ENCODE data around the gene ADCY2. TPM values are rescaled to one million over a fixed set of nuclear protein-coding genes. Genes with fewer than 3 reads are reported as not detected.
A peak's percentile ranks its signal among the peaks of the same experiment; 100 is the strongest.

Gene ADCY2
- total and polyA plus RNA-seq, 5 donors: 0.20 to 1.5 (median 0.45) TPM

- intact Hi-C loops (cut with DNase I): no loop called here
- no peak for ATAC-seq
These were observed 19.1 kb upstream of the ADCY2 start for GRCh38 chr5:7376871-7377270.

GRCh38 chr5:7377761-7378160, 18.2 kb upstream of the ADCY2 start:
- Histone ChIP-seq H3K4me3 (ENCODE audit: low read length) (no peak overlapping the region), H3K9me3 (ENCODE audit: control insufficient read depth, low read length) (peaks cover 2% of the 10 kb centered on the region), H3K27ac (ENCODE audit: low read length) (no peak overlapping the region), H3K27me3 (ENCODE audit: control insufficient read depth, insufficient read depth) (no peaks in the 10 kb centered on the region), H3K4me1 (ENCODE audit: control insufficient read depth, insufficient read depth, low read length) (no peaks in the 10 kb centered on the region)
- no peak for ATAC-seq
- intact Hi-C loops (cut with DNase I): no loop called here
- no peak for DNase-seq
- WGBS: 52% methylated on average over 2 of the region's 2 CpGs

More at GRCh38 chr5:7376871-7377270, 19.1 kb upstream of the ADCY2 start:
- no peak overlapping the region for H3K27ac ChIP-seq (ENCODE audit: low read length)
- H3K4me1 ChIP-seq (ENCODE audit: control insufficient read depth, insufficient read depth, low read length): no peaks in the 10 kb centered on the region
- DNase-seq: no peak
- WGBS: 71% methylated on average over 3 of the region's 3 CpGs
- H3K27me3 ChIP-seq (ENCODE audit: control insufficient read depth, insufficient read depth): no peaks in the 10 kb centered on the region
- no peak overlapping the region for H3K4me3 ChIP-seq (ENCODE audit: low read length)
- peaks cover 2% of the 10 kb centered on the region for H3K9me3 ChIP-seq (ENCODE audit: control insufficient read depth, low read length)

- ATAC-seq (no peak), DNase-seq (no peak)
- WGBS: 74% methylated on average over 2 of the region's 2 CpGs
- Histone ChIP-seq H3K4me1 (ENCODE audit: control insufficient read depth, insufficient read depth, low read length) (no peaks in the 10 kb centered on the region), H3K9me3 (ENCODE audit: control insufficient read depth, low read length) (peaks cover 3% of the 10 kb centered on the region), H3K4me3 (ENCODE audit: low read length) (no peak overlapping the region), H3K27ac (ENCODE audit: low read length) (no peak overlapping the region), H3K27me3 (ENCODE audit: control insufficient read depth, insufficient read depth) (peaks cover 5% of the 10 kb centered on the region)
- intact Hi-C loops (cut with DNase I): no loop called here
These were observed 13.3 kb upstream of the ADCY2 start for GRCh38 chr5:7382588-7382987.

GRCh38 chr5:7385681-7386080, 10.3 kb upstream of the ADCY2 start:
- no peak overlapping the region for H3K27ac ChIP-seq (ENCODE audit: low read length)
- no peak for ATAC-seq
- H3K9me3 ChIP-seq (ENCODE audit: control insufficient read depth, low read length): peaks cover 3% of the 10 kb centered on the region
- H3K4me3 ChIP-seq (ENCODE audit: low read length): no peak overlapping the region
- H3K27me3 ChIP-seq (ENCODE audit: control insufficient read depth, insufficient read depth): peaks cover 5% of the 10 kb centered on the region
- intact Hi-C loops (cut with DNase I): no loop called here
- no peaks in the 10 kb centered on the region for H3K4me1 ChIP-seq (ENCODE audit: control insufficient read depth, insufficient read depth, low read length)
- DNase-seq: no peak
- 88% methylated on average over 6 of the region's 6 CpGs for WGBS

GRCh38 chr5:7388553-7388952, 7.4 kb upstream of the ADCY2 start:
- H3K9me3 ChIP-seq (ENCODE audit: control insufficient read depth, low read length): peaks cover 3% of the 10 kb centered on the region
- DNase-seq (no peak), ATAC-seq (no peak)
- intact Hi-C loops (cut with DNase I): no loop called here
- no peak overlapping the region for H3K27ac ChIP-seq (ENCODE audit: low read length)
- WGBS: 79% methylated on average over 3 of the region's 3 CpGs
- H3K27me3 ChIP-seq (ENCODE audit: control insufficient read depth, insufficient read depth): peaks cover 5% of the 10 kb centered on the region
- no peak overlapping the region for H3K4me3 ChIP-seq (ENCODE audit: low read length)
- H3K4me1 ChIP-seq (ENCODE audit: control insufficient read depth, insufficient read depth, low read length): no peaks in the 10 kb centered on the region

- ATAC-seq (no peak), DNase-seq (no peak)
- WGBS: 55% methylated on average over 9 of the region's 9 CpGs
- H3K27me3 ChIP-seq (ENCODE audit: control insufficient read depth, insufficient read depth): no peaks in the 10 kb centered on the region
- H3K9me3 ChIP-seq (ENCODE audit: control insufficient read depth, low read length): no peaks in the 10 kb centered on the region
- no peaks in the 10 kb centered on the region for H3K4me1 ChIP-seq (ENCODE audit: control insufficient read depth, insufficient read depth, low read length)
- H3K27ac ChIP-seq (ENCODE audit: low read length): no peak overlapping the region
- no peak overlapping the region for H3K4me3 ChIP-seq (ENCODE audit: low read length)
- intact Hi-C loops (cut with DNase I): no loop called here
These were observed 4.7 kb upstream of the ADCY2 start for GRCh38 chr5:7391215-7391614.

- intact Hi-C loops (cut with DNase I): no loop called here
- ATAC-seq: no peak
- H3K27ac ChIP-seq (ENCODE audit: low read length): no peak overlapping the region
These were observed 3.9 kb upstream of the ADCY2 start for GRCh38 chr5:7391814-7392692.

GRCh38 chr5:7392693-7393024, 3.3 kb upstream of the ADCY2 start:
- Histone ChIP-seq H3K27ac (ENCODE audit: low read length) (no peak overlapping the region), H3K4me3 (ENCODE audit: low read length) (no peak overlapping the region), H3K4me1 (ENCODE audit: control insufficient read depth, insufficient read depth, low read length) (no peaks in the 10 kb centered on the region), H3K9me3 (ENCODE audit: control insufficient read depth, low read length) (no peaks in the 10 kb centered on the region), H3K27me3 (ENCODE audit: control insufficient read depth, insufficient read depth) (no peaks in the 10 kb centered on the region)
- DNase-seq (no peak), ATAC-seq (no peak)
- intact Hi-C loops (cut with DNase I): no loop called here
- 87% methylated on average over 3 of the region's 3 CpGs for WGBS

More at GRCh38 chr5:7391814-7392692, 3.9 kb upstream of the ADCY2 start:
- no peak for DNase-seq
- H3K27me3 ChIP-seq (ENCODE audit: control insufficient read depth, insufficient read depth): no peaks in the 10 kb centered on the region
- no peak overlapping the region for H3K4me3 ChIP-seq (ENCODE audit: low read length)
- no peaks in the 10 kb centered on the region for H3K4me1 ChIP-seq (ENCODE audit: control insufficient read depth, insufficient read depth, low read length)
- WGBS: 55% methylated on average over 15 of the region's 15 CpGs
- no peaks in the 10 kb centered on the region for H3K9me3 ChIP-seq (ENCODE audit: control insufficient read depth, low read length)

- Histone ChIP-seq H3K9me3 (ENCODE audit: control insufficient read depth, low read length) (no peaks in the 10 kb centered on the region), H3K4me1 (ENCODE audit: control insufficient read depth, insufficient read depth, low read length) (no peaks in the 10 kb centered on the region), H3K27me3 (ENCODE audit: control insufficient read depth, insufficient read depth) (no peaks in the 10 kb centered on the region), H3K4me3 (ENCODE audit: low read length) (no peak overlapping the region), H3K27ac (ENCODE audit: low read length) (no peak overlapping the region)
- 79% methylated on average over 14 of the region's 14 CpGs for WGBS
- ATAC-seq (peak in 1 of 2 donors; percentile 14), DNase-seq (peak in 1 of 3 donors; percentile 10)
- intact Hi-C loops (cut with DNase I): no loop called here
These were observed 1.8 kb upstream of the ADCY2 start for GRCh38 chr5:7393921-7394799.

- Histone ChIP-seq H3K27ac (ENCODE audit: low read length) (no peak overlapping the region), H3K27me3 (ENCODE audit: control insufficient read depth, insufficient read depth) (no peaks in the 10 kb centered on the region), H3K4me1 (ENCODE audit: control insufficient read depth, insufficient read depth, low read length) (no peaks in the 10 kb centered on the region), H3K9me3 (ENCODE audit: control insufficient read depth, low read length) (no peaks in the 10 kb centered on the region), H3K4me3 (ENCODE audit: low read length) (peak overlapping the region; percentile 73)
- peak in 1 of 3 donors; percentile 60 for DNase-seq
- intact Hi-C loops (cut with DNase I): no loop called here
- peak; percentile 23 to 25 for ATAC-seq
- WGBS: 11% methylated on average over 45 of the region's 45 CpGs
These were observed 978 bp upstream of the ADCY2 start for GRCh38 chr5:7394889-7395431.

GRCh38 chr5:7395432-7395946, 449 bp upstream of the ADCY2 start:
- H3K4me1 ChIP-seq (ENCODE audit: control insufficient read depth, insufficient read depth, low read length): no peaks in the 10 kb centered on the region
- peak overlapping the region; percentile 73 for H3K4me3 ChIP-seq (ENCODE audit: low read length)
- H3K27ac ChIP-seq (ENCODE audit: low read length): no peak overlapping the region
- intact Hi-C loops (cut with DNase I): no loop called here
- WGBS: under 1% methylated on average over 31 of the region's 31 CpGs
- ATAC-seq (peak; percentile 23 to 31), DNase-seq (peak in 2 of 3 donors; percentile 10 to 51)
- H3K27me3 ChIP-seq (ENCODE audit: control insufficient read depth, insufficient read depth): no peaks in the 10 kb centered on the region
- no peaks in the 10 kb centered on the region for H3K9me3 ChIP-seq (ENCODE audit: control insufficient read depth, low read length)

Measured in right cardiac atrium (tissue), 5 donors.